Measurements from ENCODE around the gene PDE7B.

Gene PDE7B

DNA sequence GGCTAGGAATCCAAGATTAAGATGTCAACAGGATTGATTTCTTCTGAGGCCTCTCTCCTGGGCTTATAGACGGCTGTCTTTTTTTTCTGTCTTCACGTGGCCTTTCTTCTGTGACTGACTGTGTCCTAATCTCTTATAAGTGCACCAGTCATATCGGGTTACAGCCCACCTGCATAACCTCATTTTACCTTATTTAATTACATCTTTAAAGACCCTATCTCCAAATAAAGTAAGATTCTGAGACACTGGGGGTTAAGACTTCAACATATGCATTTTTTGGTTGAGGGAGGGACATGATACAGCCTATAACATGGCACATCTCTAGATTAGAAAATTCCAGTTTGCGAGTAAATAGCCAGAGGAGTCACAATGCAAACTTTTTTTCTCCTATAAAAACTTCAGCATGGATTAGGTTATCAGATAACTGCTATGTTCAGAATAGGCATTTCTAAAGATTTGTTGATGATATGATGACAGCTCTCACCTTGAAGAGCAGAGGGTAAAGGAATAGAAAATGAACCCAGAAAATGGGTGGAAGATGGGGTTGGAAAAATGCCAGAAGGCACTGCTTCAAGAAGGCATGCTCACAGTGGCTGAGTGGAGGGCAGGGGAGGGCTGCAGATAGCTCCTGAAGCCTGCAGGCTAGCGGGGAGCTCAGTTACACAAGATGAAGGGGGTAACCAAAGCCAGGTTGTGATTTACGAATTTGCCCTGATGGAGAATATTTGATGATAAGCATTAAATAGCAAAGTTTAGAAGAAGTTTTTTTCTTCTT, 8.7 kb upstream of the PDE7B start:
- Histone ChIP-seq H3K36me3 (ENCODE audit: insufficient read depth) (no peaks in the 10 kb centered on the region), H3K4me3 (IDR thresholded peaks at IDR 0.05; ENCODE audit: insufficient read depth, low read depth, low read length) (no peak overlapping the region), H2AFZ (ENCODE audit: low read depth) (no peak overlapping the region), H3K9ac (no peak overlapping the region), H3K27me3 (ENCODE audit: insufficient read depth, low read depth) (no peaks in the 10 kb centered on the region), H3K79me2 (ENCODE audit: insufficient read depth, low read depth) (no peaks in the 10 kb centered on the region), H4K20me1 (ENCODE audit: insufficient read depth) (no peaks in the 10 kb centered on the region), H3K4me2 (no peak overlapping the region), H3K4me1 (ENCODE audit: low read depth, poor library complexity, severe bottlenecking) (no peaks in the 10 kb centered on the region), H3K27ac (no peak overlapping the region)
- TF ChIP-seq, protein P1, sequence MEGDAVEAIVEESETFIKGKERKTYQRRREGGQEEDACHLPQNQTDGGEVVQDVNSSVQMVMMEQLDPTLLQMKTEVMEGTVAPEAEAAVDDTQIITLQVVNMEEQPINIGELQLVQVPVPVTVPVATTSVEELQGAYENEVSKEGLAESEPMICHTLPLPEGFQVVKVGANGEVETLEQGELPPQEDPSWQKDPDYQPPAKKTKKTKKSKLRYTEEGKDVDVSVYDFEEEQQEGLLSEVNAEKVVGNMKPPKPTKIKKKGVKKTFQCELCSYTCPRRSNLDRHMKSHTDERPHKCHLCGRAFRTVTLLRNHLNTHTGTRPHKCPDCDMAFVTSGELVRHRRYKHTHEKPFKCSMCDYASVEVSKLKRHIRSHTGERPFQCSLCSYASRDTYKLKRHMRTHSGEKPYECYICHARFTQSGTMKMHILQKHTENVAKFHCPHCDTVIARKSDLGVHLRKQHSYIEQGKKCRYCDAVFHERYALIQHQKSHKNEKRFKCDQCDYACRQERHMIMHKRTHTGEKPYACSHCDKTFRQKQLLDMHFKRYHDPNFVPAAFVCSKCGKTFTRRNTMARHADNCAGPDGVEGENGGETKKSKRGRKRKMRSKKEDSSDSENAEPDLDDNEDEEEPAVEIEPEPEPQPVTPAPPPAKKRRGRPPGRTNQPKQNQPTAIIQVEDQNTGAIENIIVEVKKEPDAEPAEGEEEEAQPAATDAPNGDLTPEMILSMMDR (conservative IDR thresholded peaks at IDR 0.05; ENCODE audit: low read depth, low read length), result no peak

DNA sequence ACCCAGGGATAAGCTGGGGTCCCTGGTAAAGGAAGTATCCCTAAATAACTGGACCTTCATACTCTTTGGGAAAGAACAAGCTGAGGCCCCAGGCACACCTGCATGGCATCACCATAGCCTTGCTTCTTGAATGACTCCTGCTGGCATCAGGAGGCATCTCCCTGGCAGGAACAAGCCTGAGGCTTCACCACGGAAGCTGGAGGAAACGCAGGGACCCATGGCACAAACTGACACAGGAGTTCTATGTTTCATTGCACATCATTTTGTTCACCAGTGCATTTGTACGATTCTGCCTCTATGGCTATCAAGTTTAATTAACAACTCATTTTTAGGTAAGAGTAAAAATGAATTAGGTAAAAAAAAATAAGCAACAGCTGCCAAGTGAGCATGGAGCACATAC, 619 bp upstream of the PDE7B start:
- H3K9ac ChIP-seq, result no peak overlapping the region
- H3K4me1 ChIP-seq (ENCODE audit: low read depth, poor library complexity, severe bottlenecking), result no peaks in the 10 kb centered on the region
- H3K27ac ChIP-seq, result no peak overlapping the region
- TF ChIP-seq, protein P1 (conservative IDR thresholded peaks at IDR 0.05; ENCODE audit: low read depth, low read length), result no peak
- H4K20me1 ChIP-seq (ENCODE audit: insufficient read depth), result no peaks in the 10 kb centered on the region
- no peak overlapping the region for H2AFZ ChIP-seq (ENCODE audit: low read depth)
- H3K79me2 ChIP-seq (ENCODE audit: insufficient read depth, low read depth), result no peaks in the 10 kb centered on the region
- H3K27me3 ChIP-seq (ENCODE audit: insufficient read depth, low read depth), result no peaks in the 10 kb centered on the region
- no peaks in the 10 kb centered on the region for H3K36me3 ChIP-seq (ENCODE audit: insufficient read depth)
- H3K4me2 ChIP-seq, result no peak overlapping the region
- no peak overlapping the region for H3K4me3 ChIP-seq (IDR thresholded peaks at IDR 0.05; ENCODE audit: insufficient read depth, low read depth, low read length)

DNA sequence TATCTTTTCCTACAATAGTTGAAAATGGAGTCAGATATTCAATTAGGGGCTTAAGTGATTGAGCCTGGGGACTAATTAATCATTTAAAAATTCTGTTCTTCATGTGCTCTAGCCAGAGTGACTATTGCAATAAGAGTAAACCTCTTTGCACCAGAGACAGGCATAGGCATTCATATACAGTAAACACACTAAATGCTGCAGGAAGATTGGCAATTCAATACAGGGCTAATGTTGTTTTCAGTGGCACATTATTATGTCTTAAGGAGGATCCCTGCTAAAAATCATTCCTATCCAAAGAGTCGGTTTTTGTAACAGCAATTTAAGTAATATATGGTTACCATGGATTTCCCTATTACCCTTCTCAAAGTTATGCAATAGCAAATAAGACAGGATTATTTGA, 1.2 kb downstream of the PDE7B start:
- Histone ChIP-seq H3K79me2 (ENCODE audit: insufficient read depth, low read depth) (no peaks in the 10 kb centered on the region), H3K9ac (no peak overlapping the region), H2AFZ (ENCODE audit: low read depth) (no peak overlapping the region), H4K20me1 (ENCODE audit: insufficient read depth) (no peaks in the 10 kb centered on the region), H3K4me1 (ENCODE audit: low read depth, poor library complexity, severe bottlenecking) (no peaks in the 10 kb centered on the region), H3K4me3 (IDR thresholded peaks at IDR 0.05; ENCODE audit: insufficient read depth, low read depth, low read length) (no peak overlapping the region), H3K27me3 (ENCODE audit: insufficient read depth, low read depth) (no peaks in the 10 kb centered on the region), H3K4me2 (no peak overlapping the region), H3K36me3 (ENCODE audit: insufficient read depth) (no peaks in the 10 kb centered on the region), H3K27ac (no peak overlapping the region)
- TF ChIP-seq, protein P1 (conservative IDR thresholded peaks at IDR 0.05; ENCODE audit: low read depth, low read length), result no peak

DNA sequence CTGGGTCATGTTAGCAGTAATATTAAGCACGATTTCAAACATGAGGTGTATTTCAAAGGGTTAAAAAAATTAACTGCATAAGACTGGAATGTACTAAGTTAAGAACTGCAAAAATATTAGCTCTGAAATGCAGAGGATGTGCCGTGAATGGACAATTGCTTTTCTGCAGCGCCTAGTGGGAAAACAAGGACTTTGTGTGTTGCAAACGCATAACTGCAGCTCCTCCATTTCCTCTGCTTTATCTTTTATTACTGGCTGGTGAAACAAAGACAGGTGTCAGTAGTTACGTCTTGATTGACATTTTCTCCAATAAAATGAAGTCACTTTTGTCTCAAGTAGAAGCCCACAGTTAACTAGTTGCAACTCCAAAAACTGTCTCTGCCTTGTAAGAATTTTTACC, 1.7 kb downstream of the PDE7B start:
- TF ChIP-seq, protein P1 (conservative IDR thresholded peaks at IDR 0.05; ENCODE audit: low read depth, low read length), result no peak
- H3K4me1 ChIP-seq (ENCODE audit: low read depth, poor library complexity, severe bottlenecking), result no peaks in the 10 kb centered on the region
- no peak overlapping the region for H3K27ac ChIP-seq
- no peaks in the 10 kb centered on the region for H3K27me3 ChIP-seq (ENCODE audit: insufficient read depth, low read depth)
- no peaks in the 10 kb centered on the region for H4K20me1 ChIP-seq (ENCODE audit: insufficient read depth)
- H3K4me2 ChIP-seq, result no peak overlapping the region
- H2AFZ ChIP-seq (ENCODE audit: low read depth), result no peak overlapping the region
- H3K9ac ChIP-seq, result no peak overlapping the region
- no peak overlapping the region for H3K4me3 ChIP-seq (IDR thresholded peaks at IDR 0.05; ENCODE audit: insufficient read depth, low read depth, low read length)
- H3K79me2 ChIP-seq (ENCODE audit: insufficient read depth, low read depth), result no peaks in the 10 kb centered on the region
- no peaks in the 10 kb centered on the region for H3K36me3 ChIP-seq (ENCODE audit: insufficient read depth)
